ENCODE results near the gene ITPRIPL1. TPM values are rescaled to one million over a fixed set of nuclear protein-coding genes. Genes with fewer than 3 reads are reported as not detected.

The ITPRIPL1 gene
- total and polyA plus RNA-seq, 2 donors from 2014 or later = 0.73 to 1.2 TPM

- DNase-seq (no peak), FAIRE-seq (no peak)
- Histone ChIP-seq H3K9me3 (ENCODE audit: control insufficient read depth in 2 of 3, insufficient read depth in 1 of 3, low read length in 3 of 3) (no peaks in the 10 kb centered on the region), H3K4me3 (ENCODE audit: low read length in 3 of 3) (no peak overlapping the region), H3K4me1 (ENCODE audit: control insufficient read depth in 2 of 3, insufficient read depth in 2 of 3, low read depth in 1 of 3, low read length in 3 of 3) (peaks cover 0 to 5% (median 0%) of the 10 kb centered on the region in 3 donors), H3K27ac (ENCODE audit: low read depth in 2 of 2, low read length in 2 of 2) (no peak overlapping the region), H3K27me3 (ENCODE audit: control insufficient read depth, insufficient read depth, low read length) (no peaks in the 10 kb centered on the region), H3K36me3 (ENCODE audit: control insufficient read depth in 2 of 3, insufficient read depth in 3 of 3, low read length in 3 of 3) (no peaks in the 10 kb centered on the region), H3K9ac (ENCODE audit: low read length in 3 of 3) (no peak overlapping the region)
- intact Hi-C loops (cut with DNase I) = no loop called here
- TF ChIP-seq, protein P1, sequence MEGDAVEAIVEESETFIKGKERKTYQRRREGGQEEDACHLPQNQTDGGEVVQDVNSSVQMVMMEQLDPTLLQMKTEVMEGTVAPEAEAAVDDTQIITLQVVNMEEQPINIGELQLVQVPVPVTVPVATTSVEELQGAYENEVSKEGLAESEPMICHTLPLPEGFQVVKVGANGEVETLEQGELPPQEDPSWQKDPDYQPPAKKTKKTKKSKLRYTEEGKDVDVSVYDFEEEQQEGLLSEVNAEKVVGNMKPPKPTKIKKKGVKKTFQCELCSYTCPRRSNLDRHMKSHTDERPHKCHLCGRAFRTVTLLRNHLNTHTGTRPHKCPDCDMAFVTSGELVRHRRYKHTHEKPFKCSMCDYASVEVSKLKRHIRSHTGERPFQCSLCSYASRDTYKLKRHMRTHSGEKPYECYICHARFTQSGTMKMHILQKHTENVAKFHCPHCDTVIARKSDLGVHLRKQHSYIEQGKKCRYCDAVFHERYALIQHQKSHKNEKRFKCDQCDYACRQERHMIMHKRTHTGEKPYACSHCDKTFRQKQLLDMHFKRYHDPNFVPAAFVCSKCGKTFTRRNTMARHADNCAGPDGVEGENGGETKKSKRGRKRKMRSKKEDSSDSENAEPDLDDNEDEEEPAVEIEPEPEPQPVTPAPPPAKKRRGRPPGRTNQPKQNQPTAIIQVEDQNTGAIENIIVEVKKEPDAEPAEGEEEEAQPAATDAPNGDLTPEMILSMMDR (IDR thresholded peaks at IDR 0.05; ENCODE audit: borderline replicate concordance, extremely low read depth, insufficient read depth) = no peak
These were observed 5.3 kb downstream of the ITPRIPL1 start for GRCh38 chr2:96330407-96330806.

- Histone ChIP-seq H3K27me3 (ENCODE audit: control insufficient read depth, insufficient read depth, low read length) (no peaks in the 10 kb centered on the region), H3K27ac (ENCODE audit: low read depth in 2 of 2, low read length in 2 of 2) (no peak overlapping the region), H3K9ac (ENCODE audit: low read length in 3 of 3) (no peak overlapping the region), H3K9me3 (ENCODE audit: control insufficient read depth in 2 of 3, insufficient read depth in 1 of 3, low read length in 3 of 3) (no peaks in the 10 kb centered on the region), H3K4me3 (ENCODE audit: low read length in 3 of 3) (no peak overlapping the region), H3K36me3 (ENCODE audit: control insufficient read depth in 2 of 3, insufficient read depth in 3 of 3, low read length in 3 of 3) (no peaks in the 10 kb centered on the region), H3K4me1 (ENCODE audit: control insufficient read depth in 2 of 3, insufficient read depth in 2 of 3, low read depth in 1 of 3, low read length in 3 of 3) (peaks cover 0 to 9% (median 4%) of the 10 kb centered on the region in 3 donors)
- DNase-seq (no peak), FAIRE-seq (no peak)
- TF ChIP-seq, protein P1 (IDR thresholded peaks at IDR 0.05; ENCODE audit: borderline replicate concordance, extremely low read depth, insufficient read depth) = no peak
- intact Hi-C loops (cut with DNase I) = no loop called here
These were observed 8.6 kb downstream of the ITPRIPL1 start for GRCh38 chr2:96333708-96334107.

DNA sequence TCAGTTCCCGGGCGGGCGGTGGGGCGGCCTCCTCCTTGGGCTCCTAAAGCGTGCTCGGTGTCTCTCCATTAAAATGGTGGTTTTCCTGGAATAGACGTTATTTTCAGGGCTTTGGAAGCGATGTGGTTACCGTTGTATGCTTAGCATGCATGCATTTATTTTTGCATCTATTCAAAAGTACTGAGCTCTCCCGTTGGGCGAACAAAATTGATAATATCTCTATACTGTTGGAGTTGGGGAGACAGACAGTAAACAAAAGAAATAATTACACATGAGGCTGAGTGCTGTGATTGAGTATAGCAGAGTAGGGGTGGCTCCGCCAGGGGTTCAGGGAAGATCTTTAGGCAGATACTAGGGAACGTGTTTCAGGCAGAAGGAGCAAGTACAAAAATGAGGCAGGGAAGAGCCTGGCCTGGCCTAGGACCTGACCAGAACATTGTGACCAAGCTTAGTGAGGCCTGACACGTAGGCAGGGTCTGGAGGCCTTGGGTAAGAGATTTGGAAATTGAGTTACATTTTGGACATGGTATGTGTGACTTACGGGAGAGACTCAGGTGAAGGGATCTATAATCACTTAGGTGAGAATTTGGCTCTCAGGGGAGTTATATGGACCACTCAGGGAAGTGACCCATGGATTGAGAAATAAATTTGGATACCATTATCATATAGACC lies 11.1 kb downstream of the ITPRIPL1 start:
- TF ChIP-seq, protein P1 (IDR thresholded peaks at IDR 0.05; ENCODE audit: borderline replicate concordance, extremely low read depth, insufficient read depth) = no peak
- DNase-seq = no peak
- H3K4me1 ChIP-seq (ENCODE audit: control insufficient read depth in 2 of 3, insufficient read depth in 2 of 3, low read depth in 1 of 3, low read length in 3 of 3) = peaks cover 0 to 9% (median 4%) of the 10 kb centered on the region in 3 donors
- FAIRE-seq = no peak
- no peaks in the 10 kb centered on the region for H3K36me3 ChIP-seq (ENCODE audit: control insufficient read depth in 2 of 3, insufficient read depth in 3 of 3, low read length in 3 of 3)
- H3K4me3 ChIP-seq (ENCODE audit: low read length in 3 of 3) = peak overlapping the region; percentile 61 to 87 (median 63)
- H3K9me3 ChIP-seq (ENCODE audit: control insufficient read depth in 2 of 3, insufficient read depth in 1 of 3, low read length in 3 of 3) = no peaks in the 10 kb centered on the region
- H3K27me3 ChIP-seq (ENCODE audit: control insufficient read depth, insufficient read depth, low read length) = no peaks in the 10 kb centered on the region
- no peak overlapping the region for H3K27ac ChIP-seq (ENCODE audit: low read depth in 2 of 2, low read length in 2 of 2)
- peak overlapping the region in 1 of 3 donors; percentile 56 for H3K9ac ChIP-seq (ENCODE audit: low read length in 3 of 3)
- intact Hi-C loops (cut with DNase I) = no loop called here
